ENCODE data around the gene HYOU1. TPM values are rescaled to one million over a fixed set of nuclear protein-coding genes. Genes with fewer than 3 reads are reported as not detected.

Gene HYOU1
- polyA plus RNA-seq (2012; rRNA removed): 90.8 and 105 TPM in 2 replicates
- polyA plus RNA-seq (2012; cell fraction: cytosol; rRNA removed): 64.8 and 77.2 TPM in 2 replicates
- polyA plus RNA-seq (2012; cell fraction: nucleus; rRNA removed): 99.7 and 113 TPM in 2 replicates

- H3K4me2 ChIP-seq: peak within 1 kb of the TSS; percentile 94
- peak within 1 kb of the TSS; percentile 77 to 86 for H3K27ac ChIP-seq (ENCODE audit: low read depth in 2 of 2, low read length in 1 of 2)
- H3K36me3 ChIP-seq (replicated peaks in 1 of 2; ENCODE audit: control insufficient read depth in 1 of 2, insufficient read depth in 2 of 2, low read length in 1 of 2): peaks cover 31 to 32% of the 10 kb centered on the region in 2 experiments
- H3K9me3 ChIP-seq: no peaks in the 10 kb centered on the region
- H3K4me3 ChIP-seq (ENCODE audit: low read depth in 2 of 2, low read length in 1 of 2): peak within 1 kb of the TSS; percentile 82 to 90
- peaks cover 12 to 21% of the 10 kb centered on the region in 2 experiments; a peak in 2 of 4 replicates for H3K4me1 ChIP-seq (ENCODE audit: control insufficient read depth in 1 of 2, insufficient read depth in 2 of 2, low read depth in 1 of 2, low read length in 1 of 2)
- no peaks in the 10 kb centered on the region for H4K20me1 ChIP-seq (ENCODE audit: insufficient read depth)
- peak; percentile 99 for DNase-seq
- POLR2A ChIA-PET: interaction anchor here (0.7 to 3.8 kb wide), 10 partner anchors 10 to 57 kb away, joined by 3 to 21 read pairs (median 8); partner anchors contain the start of genes DPAGT1, HMBS, RPS25 and SLC37A4
- H3K79me2 ChIP-seq (ENCODE audit: insufficient read depth): peaks cover 33% of the 10 kb centered on the region
- peak within 1 kb of the TSS; percentile 94 for H2AFZ ChIP-seq (ENCODE audit: low read depth)
- no peaks in the 10 kb centered on the region for H3K27me3 ChIP-seq (ENCODE audit: insufficient read depth)
- no peaks in the 10 kb centered on the region for H3K9me2 ChIP-seq
- CTCF ChIA-PET: interaction anchor here (0.8 to 1.8 kb wide), 12 partner anchors 9 to 281 kb away, joined by 3 to 7 read pairs (median 4); partner anchors contain the start of genes SLC37A4 and VPS11
- peaks cover 11% of the 10 kb centered on the region for H3F3A ChIP-seq (replicated peaks; ENCODE audit: insufficient read depth)
- 0% methylated on average over 12 of the region's 79 CpGs for WGBS (ENCODE audit: low lambda C conversion rate)
- peak within 1 kb of the TSS; percentile 91 for H3K9ac ChIP-seq
- TF ChIP-seq USF1 (IDR thresholded peaks at IDR 0.05; ENCODE audit: borderline replicate concordance, low read depth): 0 out of 2 replicates have a peak, but pooled peaks have one; percentile 12
- TF ChIP-seq USF2 (IDR thresholded peaks at IDR 0.05; ENCODE audit: borderline replicate concordance, low read depth, low read length): no peak
- TF ChIP-seq MXI1 (IDR thresholded peaks at IDR 0.05; ENCODE audit: low read depth, low read length): no peak; the same call in 1 of the 2 replicates
- TF ChIP-seq RCOR1 (IDR thresholded peaks at IDR 0.05; ENCODE audit: low read length): no peak; the same call in 1 of the 2 replicates
- peak; percentile 53 for TF ChIP-seq NRF1 (IDR thresholded peaks at IDR 0.05; ENCODE audit: low read depth, low read length)
- no peak; a peak in 1 of 4 replicates for TF ChIP-seq EP300 (IDR thresholded peaks at IDR 0.05; ENCODE audit: borderline replicate concordance in 1 of 2, low read depth in 1 of 2, low read length in 1 of 2)
- TF ChIP-seq IRF3 (IDR thresholded peaks at IDR 0.05; ENCODE audit: low read depth, low read length): no peak
- no peak for TF ChIP-seq SMC3 (IDR thresholded peaks at IDR 0.05; ENCODE audit: low read depth, low read length)
- no peak for TF ChIP-seq CHD2 (IDR thresholded peaks at IDR 0.05; ENCODE audit: low read length, partially characterized antibody)
- TF ChIP-seq MEF2A (IDR thresholded peaks at IDR 0.05; ENCODE audit: borderline replicate concordance, low read depth): no peak
- TF ChIP-seq CTCF (IDR thresholded peaks at IDR 0.05): peak; percentile 27
- peak; percentile 60 for TF ChIP-seq TAF1 (IDR thresholded peaks at IDR 0.05; ENCODE audit: borderline replicate concordance, low read depth, low read length)
- TF ChIP-seq SIN3A (IDR thresholded peaks at IDR 0.05; ENCODE audit: borderline replicate concordance, low read depth, low read length): peak; percentile 72; the same call in 1 of the 2 replicates
- peak; percentile 30; the same call in 1 of the 2 replicates for TF ChIP-seq MAX (IDR thresholded peaks at IDR 0.05; ENCODE audit: low read depth)
- no peak for TF ChIP-seq FOSL2 (IDR thresholded peaks at IDR 0.05; ENCODE audit: borderline replicate concordance, low read depth)
- TF ChIP-seq RAD21 (IDR thresholded peaks at IDR 0.05; ENCODE audit: low read length): no peak
- TF ChIP-seq GABPA (IDR thresholded peaks at IDR 0.05; ENCODE audit: low read depth): peak; percentile 69; the same call in 1 of the 2 replicates
- peak; percentile 74 for TF ChIP-seq POLR2AphosphoS5 (IDR thresholded peaks at IDR 0.05; ENCODE audit: low read depth, low read length)
- no peak; the same call in 1 of the 2 replicates for TF ChIP-seq PBX3 (IDR thresholded peaks at IDR 0.05)
- no peak for TF ChIP-seq RXRA (IDR thresholded peaks at IDR 0.05; ENCODE audit: borderline replicate concordance, low read depth)
- no peak for TF ChIP-seq FOXJ3 (CRISPR knock-in tag; IDR thresholded peaks at IDR 0.05)
- no peak for TF ChIP-seq YY1 (IDR thresholded peaks at IDR 0.05; ENCODE audit: low read depth)
- TF ChIP-seq FOXM1 (IDR thresholded peaks at IDR 0.05; ENCODE audit: low read depth): no peak
- peak; percentile 33; the same call in 1 of the 2 replicates for TF ChIP-seq ELF1 (IDR thresholded peaks at IDR 0.05)
- peak; percentile 82 for TF ChIP-seq RFX5 (IDR thresholded peaks at IDR 0.05; ENCODE audit: low read length)
Observed at GRCh38 chr11:119057000-119057769, at the start of gene HYOU1. HYOU1 (minus strand) TSS chr11:119057205; CDS start chr11:119056160, 1,045 bp downstream.
